ENCODE results near the gene NSUN6.
A peak's percentile ranks its signal among the peaks of the same experiment; 100 is the strongest.

NSUN6 gene

GRCh38 chr10:18527687-18528086, 123.7 kb downstream of the NSUN6 start:
- H3K9me3 ChIP-seq (ENCODE audit: low read depth, low read length): no peaks in the 10 kb centered on the region
- no peak overlapping the region for H3K9ac ChIP-seq (ENCODE audit: insufficient read length)
- TF ChIP-seq EZH2 (IDR thresholded peaks at IDR 0.05): no peak
- TF ChIP-seq POLR2AphosphoS5 (IDR thresholded peaks at IDR 0.05; ENCODE audit: borderline replicate concordance, low read depth, low read length): no peak
- TF ChIP-seq FOXP2 (optimal IDR thresholded peaks at IDR 0.05; ENCODE audit: control extremely low read depth, extremely low read length, insufficient read depth): no peak
- peaks cover 12% of the 10 kb centered on the region; the same call in 1 of the 2 replicates for H3K36me3 ChIP-seq (ENCODE audit: insufficient read depth, low read length)
- no peak overlapping the region for H3K27ac ChIP-seq
- no peak overlapping the region for H3K4me3 ChIP-seq
- no peak for DNase-seq (ENCODE audit: low read depth, low spot score)

GRCh38 chr10:18523858-18524257, 127.5 kb downstream of the NSUN6 start:
- Histone ChIP-seq H3K27ac (no peak overlapping the region), H3K9me3 (ENCODE audit: low read depth, low read length) (no peaks in the 10 kb centered on the region), H3K9ac (ENCODE audit: insufficient read length) (no peak overlapping the region), H3K36me3 (ENCODE audit: insufficient read depth, low read length) (peaks cover 19% of the 10 kb centered on the region; the same call in 1 of the 2 replicates), H3K4me3 (no peak overlapping the region)
- no peak for DNase-seq (ENCODE audit: low read depth, low spot score)
- TF ChIP-seq POLR2AphosphoS5 (IDR thresholded peaks at IDR 0.05; ENCODE audit: borderline replicate concordance, low read depth, low read length): no peak
- TF ChIP-seq EZH2 (IDR thresholded peaks at IDR 0.05): no peak
- no peak for TF ChIP-seq FOXP2 (optimal IDR thresholded peaks at IDR 0.05; ENCODE audit: control extremely low read depth, extremely low read length, insufficient read depth)

DNA sequence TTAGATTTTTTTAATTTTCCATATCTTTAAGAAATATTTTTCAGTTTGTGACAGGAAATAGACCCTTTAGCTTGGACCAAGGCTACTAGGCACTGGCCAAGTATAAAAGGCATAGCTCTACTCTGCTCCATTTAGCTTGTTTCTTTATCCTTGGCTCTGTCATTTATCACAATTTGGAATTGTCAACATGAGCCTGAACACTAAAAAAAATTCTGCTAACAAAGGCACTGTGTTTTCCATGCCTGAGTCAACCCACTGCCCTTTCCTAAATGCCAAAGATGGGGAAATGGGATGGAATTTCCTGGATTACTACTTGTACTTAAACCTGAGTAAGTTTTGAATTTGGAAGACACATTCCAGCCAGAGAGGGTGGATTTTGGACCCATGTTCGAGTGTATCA, 128.4 kb downstream of the NSUN6 start:
- no peak overlapping the region for H3K9ac ChIP-seq (ENCODE audit: insufficient read length)
- peaks cover 17% of the 10 kb centered on the region; the same call in 1 of the 2 replicates for H3K36me3 ChIP-seq (ENCODE audit: insufficient read depth, low read length)
- no peak overlapping the region for H3K27ac ChIP-seq
- TF ChIP-seq POLR2AphosphoS5 (IDR thresholded peaks at IDR 0.05; ENCODE audit: borderline replicate concordance, low read depth, low read length) (no peak), FOXP2 (optimal IDR thresholded peaks at IDR 0.05; ENCODE audit: control extremely low read depth, extremely low read length, insufficient read depth) (no peak), EZH2 (IDR thresholded peaks at IDR 0.05) (no peak)
- no peaks in the 10 kb centered on the region for H3K9me3 ChIP-seq (ENCODE audit: low read depth, low read length)
- DNase-seq (ENCODE audit: low read depth, low spot score): no peak
- H3K4me3 ChIP-seq: no peak overlapping the region

GRCh38 chr10:18516851-18517250, 134.5 kb downstream of the NSUN6 start:
- peak overlapping the region; percentile 25; the same call in 1 of the 2 replicates for H3K27ac ChIP-seq
- peaks cover 17% of the 10 kb centered on the region; the same call in 1 of the 2 replicates for H3K36me3 ChIP-seq (ENCODE audit: insufficient read depth, low read length)
- no peak overlapping the region for H3K9ac ChIP-seq (ENCODE audit: insufficient read length)
- TF ChIP-seq POLR2AphosphoS5 (IDR thresholded peaks at IDR 0.05; ENCODE audit: borderline replicate concordance, low read depth, low read length): no peak
- no peak for TF ChIP-seq FOXP2 (optimal IDR thresholded peaks at IDR 0.05; ENCODE audit: control extremely low read depth, extremely low read length, insufficient read depth)
- no peak for TF ChIP-seq EZH2 (IDR thresholded peaks at IDR 0.05)
- DNase-seq (ENCODE audit: low read depth, low spot score): peak; percentile 14
- H3K4me3 ChIP-seq: no peak overlapping the region
- no peaks in the 10 kb centered on the region for H3K9me3 ChIP-seq (ENCODE audit: low read depth, low read length)

- Histone ChIP-seq H3K4me3 (no peak overlapping the region), H3K27ac (no peak overlapping the region), H3K9me3 (ENCODE audit: low read depth, low read length) (no peaks in the 10 kb centered on the region), H3K9ac (ENCODE audit: insufficient read length) (no peak overlapping the region), H3K36me3 (ENCODE audit: insufficient read depth, low read length) (no peaks in the 10 kb centered on the region)
- TF ChIP-seq FOXP2 (optimal IDR thresholded peaks at IDR 0.05; ENCODE audit: control extremely low read depth, extremely low read length, insufficient read depth) (no peak), POLR2AphosphoS5 (IDR thresholded peaks at IDR 0.05; ENCODE audit: borderline replicate concordance, low read depth, low read length) (no peak), EZH2 (IDR thresholded peaks at IDR 0.05) (no peak)
- no peak for DNase-seq (ENCODE audit: low read depth, low spot score)
Measured at GRCh38 chr10:18514537-18514936, 136.8 kb downstream of the NSUN6 start.

DNA sequence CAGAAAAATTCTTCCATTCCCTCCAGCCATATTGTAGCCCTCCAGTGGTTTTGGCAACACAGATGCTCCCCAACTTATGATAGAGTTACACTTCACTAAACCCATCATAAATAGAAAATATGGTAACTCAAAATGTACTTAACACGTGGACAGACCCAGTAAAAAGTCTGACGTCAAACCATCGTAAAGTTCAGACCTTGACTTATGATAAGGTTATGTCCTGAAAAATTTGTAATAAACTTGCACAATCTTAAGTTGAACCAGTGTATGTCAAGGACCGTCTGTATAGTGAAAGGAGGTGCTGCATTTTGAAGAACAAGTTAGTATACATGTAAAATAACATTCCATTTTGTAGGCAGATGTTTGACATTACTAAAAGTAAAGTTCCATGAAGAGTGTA, 142.8 kb downstream of the NSUN6 start:
- Histone ChIP-seq H3K4me3 (no peak overlapping the region), H3K9me3 (ENCODE audit: low read depth, low read length) (no peaks in the 10 kb centered on the region), H3K27ac (no peak overlapping the region), H3K36me3 (ENCODE audit: insufficient read depth, low read length) (no peaks in the 10 kb centered on the region), H3K9ac (ENCODE audit: insufficient read length) (no peak overlapping the region)
- DNase-seq (ENCODE audit: low read depth, low spot score): no peak
- TF ChIP-seq FOXP2 (optimal IDR thresholded peaks at IDR 0.05; ENCODE audit: control extremely low read depth, extremely low read length, insufficient read depth) (no peak), POLR2AphosphoS5 (IDR thresholded peaks at IDR 0.05; ENCODE audit: borderline replicate concordance, low read depth, low read length) (no peak), EZH2 (IDR thresholded peaks at IDR 0.05) (no peak)

GRCh38 chr10:18505456-18506118, 145.8 kb downstream of the NSUN6 start:
- H3K9me3 ChIP-seq (ENCODE audit: low read depth, low read length): no peaks in the 10 kb centered on the region
- DNase-seq (ENCODE audit: low read depth, low spot score): no peak
- TF ChIP-seq FOXP2 (optimal IDR thresholded peaks at IDR 0.05; ENCODE audit: control extremely low read depth, extremely low read length, insufficient read depth) (no peak), EZH2 (IDR thresholded peaks at IDR 0.05) (no peak), POLR2AphosphoS5 (IDR thresholded peaks at IDR 0.05; ENCODE audit: borderline replicate concordance, low read depth, low read length) (no peak)
- no peak overlapping the region for H3K27ac ChIP-seq
- no peak overlapping the region for H3K9ac ChIP-seq (ENCODE audit: insufficient read length)
- H3K4me3 ChIP-seq: no peak overlapping the region
- no peaks in the 10 kb centered on the region for H3K36me3 ChIP-seq (ENCODE audit: insufficient read depth, low read length)

GRCh38 chr10:18504161-18504560, 147.2 kb downstream of the NSUN6 start:
- TF ChIP-seq FOXP2 (optimal IDR thresholded peaks at IDR 0.05; ENCODE audit: control extremely low read depth, extremely low read length, insufficient read depth) (no peak), POLR2AphosphoS5 (IDR thresholded peaks at IDR 0.05; ENCODE audit: borderline replicate concordance, low read depth, low read length) (no peak), EZH2 (IDR thresholded peaks at IDR 0.05) (no peak)
- H3K9ac ChIP-seq (ENCODE audit: insufficient read length): no peak overlapping the region
- H3K36me3 ChIP-seq (ENCODE audit: insufficient read depth, low read length): no peaks in the 10 kb centered on the region
- no peak overlapping the region for H3K27ac ChIP-seq
- no peak for DNase-seq (ENCODE audit: low read depth, low spot score)
- no peaks in the 10 kb centered on the region for H3K9me3 ChIP-seq (ENCODE audit: low read depth, low read length)
- no peak overlapping the region for H3K4me3 ChIP-seq

- H3K4me3 ChIP-seq: no peak overlapping the region
- TF ChIP-seq FOXP2 (optimal IDR thresholded peaks at IDR 0.05; ENCODE audit: control extremely low read depth, extremely low read length, insufficient read depth) (no peak), POLR2AphosphoS5 (IDR thresholded peaks at IDR 0.05; ENCODE audit: borderline replicate concordance, low read depth, low read length) (no peak), EZH2 (IDR thresholded peaks at IDR 0.05) (no peak)
- H3K9me3 ChIP-seq (ENCODE audit: low read depth, low read length): no peaks in the 10 kb centered on the region
- no peak overlapping the region for H3K9ac ChIP-seq (ENCODE audit: insufficient read length)
- no peak for DNase-seq (ENCODE audit: low read depth, low spot score)
- H3K36me3 ChIP-seq (ENCODE audit: insufficient read depth, low read length): no peaks in the 10 kb centered on the region
- no peak overlapping the region for H3K27ac ChIP-seq
Measured at GRCh38 chr10:18501629-18502028, 149.8 kb downstream of the NSUN6 start.
